IPS DF 4.7 (cell line): ENCODE measurements around the gene AK5.
"Not testable (repeated sequence)": the region's sequence is repeated elsewhere in the genome, so short reads cannot be mapped to it uniquely, and the experiment has no call there.

Experiments
- DNase-seq: peaks from one replicate; pipeline ENCODE4 v3.0.0-alpha.2; 2013; ENCODE audit warnings: low spot score; ENCODE audit errors: extremely low read depth

The AK5 gene

DNA sequence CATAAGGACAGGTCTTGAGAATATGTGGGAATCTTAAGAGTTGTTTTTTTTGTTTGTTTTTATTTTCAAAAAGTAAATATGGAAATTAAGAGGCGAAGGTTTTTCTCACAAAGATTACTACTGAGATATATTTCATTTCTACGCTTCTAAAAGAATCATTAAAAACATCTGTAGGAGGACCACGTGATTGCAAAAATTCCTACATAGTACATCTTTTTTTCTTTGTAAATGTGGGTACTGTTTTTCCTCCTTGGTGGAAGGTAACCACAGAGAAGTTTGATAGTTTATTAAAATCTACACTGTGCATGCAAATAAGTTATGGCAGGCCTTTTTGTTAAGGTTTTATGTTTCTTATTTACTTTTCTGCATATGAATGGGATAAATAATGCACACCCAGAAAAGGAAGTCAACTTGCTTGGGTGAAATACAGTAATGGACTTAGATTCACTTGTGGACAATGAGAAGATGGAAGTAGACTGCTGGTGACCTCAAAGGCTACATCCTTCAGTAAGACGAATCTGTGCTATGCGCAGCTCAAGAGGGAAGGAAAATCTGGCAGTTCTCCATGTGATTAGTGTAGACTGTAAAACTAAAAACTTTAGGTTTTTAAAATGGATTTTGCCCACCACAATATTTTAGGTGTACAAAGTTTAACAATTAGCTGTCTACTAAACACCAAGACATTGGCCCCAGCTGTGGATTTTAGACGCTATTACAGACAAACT lies 2.0 kb downstream of the AK5 start:
- no peak for DNase-seq

- no peak for DNase-seq
Measured at GRCh38 chr1:77287535-77287934, 5.7 kb downstream of the AK5 start.

DNA sequence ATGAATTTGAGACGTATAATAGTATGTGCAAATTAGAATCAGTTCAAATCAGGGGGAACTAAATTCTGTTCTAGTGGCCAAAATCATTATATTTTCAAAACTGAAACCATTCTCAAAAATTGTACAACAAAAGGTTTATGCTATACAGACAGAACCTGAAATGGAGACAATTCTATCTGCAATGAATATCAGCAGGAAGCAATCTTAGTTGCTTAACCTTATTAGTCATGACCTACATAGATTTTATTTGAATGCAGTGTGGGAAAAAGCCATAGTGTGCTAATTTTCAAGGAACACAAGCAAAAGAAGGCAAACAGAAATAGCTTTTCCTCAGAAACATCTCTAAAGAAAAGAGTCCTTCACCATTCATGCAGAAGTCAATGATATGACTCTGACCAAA lies 6.5 kb downstream of the AK5 start:
- no peak for DNase-seq

DNA sequence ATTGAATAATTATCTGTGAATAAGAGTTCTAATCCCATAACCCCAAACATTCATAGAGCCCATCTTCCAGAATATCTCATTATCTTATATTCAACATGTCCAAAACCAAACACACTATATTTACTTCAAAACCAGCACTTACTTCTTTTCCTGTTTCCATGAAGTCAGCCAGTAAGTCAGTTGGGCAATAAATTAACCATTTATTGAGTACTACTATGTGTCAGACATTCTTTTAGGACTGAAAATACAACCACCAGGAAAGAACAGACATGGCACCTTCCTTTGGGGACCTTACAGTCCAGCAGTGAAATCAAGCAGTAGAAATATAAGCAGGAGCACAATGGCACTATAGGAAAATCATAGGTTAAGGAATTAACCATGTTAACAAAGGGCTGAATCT lies 8.8 kb downstream of the AK5 start:
- no peak for DNase-seq

GRCh38 chr1:77292551-77292950 lies 10.7 kb downstream of the AK5 start:
- no peak for DNase-seq

DNA sequence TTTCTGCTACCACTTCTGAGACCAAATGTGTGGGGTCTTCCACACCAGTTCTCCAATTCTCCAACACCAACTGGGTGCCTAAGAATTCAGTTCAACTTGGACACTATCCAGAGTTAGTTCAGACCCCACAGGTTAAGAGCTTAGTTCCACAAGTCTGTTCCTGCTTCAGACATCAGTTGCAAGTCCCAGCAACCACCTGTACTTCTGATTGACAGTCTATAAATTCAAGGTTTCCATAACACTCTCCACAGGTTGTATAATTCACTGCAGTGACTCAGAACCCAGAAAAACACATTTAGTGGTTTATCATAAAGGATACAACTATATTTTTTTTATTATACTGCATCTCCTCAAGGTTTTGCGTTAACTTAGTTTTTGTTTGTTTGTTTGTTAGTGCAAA lies 18.7 kb downstream of the AK5 start:
- DNase-seq = no peak

DNA sequence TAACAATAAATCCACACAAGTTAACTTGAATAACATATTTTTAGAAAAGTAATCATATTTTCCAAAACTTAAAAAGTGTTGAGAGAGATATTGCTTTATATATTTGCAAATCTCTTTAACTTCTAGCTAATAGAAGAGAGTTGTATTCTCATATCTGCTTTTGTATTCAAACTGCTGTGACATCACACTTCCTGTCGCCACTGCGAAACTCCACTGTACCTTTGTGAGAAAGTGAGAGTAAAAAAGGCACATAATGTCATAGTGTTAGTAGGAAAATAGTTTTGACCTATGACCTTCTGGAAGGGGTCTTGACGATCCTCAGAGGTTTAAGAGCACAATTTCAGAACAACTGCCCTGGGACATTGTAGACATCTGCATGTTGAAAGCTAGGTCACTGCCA lies 21.6 kb downstream of the AK5 start:
- no peak for DNase-seq

DNA sequence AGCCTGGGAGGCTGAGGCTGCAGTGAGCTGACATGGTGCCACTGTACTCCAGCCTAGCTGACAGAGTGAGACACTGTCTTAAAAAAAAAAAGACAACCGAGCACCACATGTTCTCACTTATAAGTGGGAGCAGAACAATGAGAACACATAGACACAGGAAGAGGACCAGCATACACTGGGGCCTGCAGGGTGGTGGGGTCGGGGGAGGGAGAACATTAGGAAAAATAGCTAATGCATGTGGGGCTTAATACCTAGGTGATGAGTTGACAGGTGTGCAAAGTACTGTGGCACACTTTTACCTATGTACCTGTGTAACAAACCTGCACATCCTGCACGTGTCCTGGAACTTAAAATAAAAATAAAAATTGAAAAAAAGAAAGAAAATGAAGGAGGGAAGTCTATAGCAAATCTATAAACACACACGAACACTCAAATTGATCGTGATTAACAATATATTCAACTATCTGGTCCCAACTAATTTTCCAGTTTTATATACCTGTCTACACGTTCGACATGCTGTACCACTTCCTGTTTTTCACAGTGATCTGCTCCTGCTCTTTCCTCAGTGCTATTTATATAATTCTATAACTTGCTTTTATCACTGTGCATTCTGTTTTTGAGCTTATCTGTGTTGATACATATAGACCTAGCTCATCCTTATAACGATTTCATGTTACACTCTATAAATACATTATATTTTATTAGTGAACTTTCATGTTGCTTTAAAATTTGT lies 27.2 kb downstream of the AK5 start:
- DNase-seq = no peak

DNA sequence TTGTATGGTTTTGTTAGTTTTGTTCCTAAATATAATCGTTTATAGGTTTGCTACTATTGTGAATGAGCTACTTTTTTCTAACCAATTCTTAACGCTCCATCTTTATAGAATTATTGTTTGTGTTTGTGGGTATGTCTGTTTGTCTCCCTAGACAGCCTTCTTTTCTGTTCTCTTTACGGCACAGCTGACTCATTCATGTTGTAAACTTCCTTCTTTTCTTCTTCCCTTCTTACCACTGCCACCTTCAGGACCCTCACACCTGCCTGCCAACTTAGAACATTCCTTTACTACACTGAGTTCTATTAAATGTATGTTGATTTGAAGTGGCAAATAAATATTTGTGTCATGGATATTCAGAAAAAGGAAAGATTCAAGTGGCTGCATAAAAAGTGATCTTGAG lies 29.1 kb downstream of the AK5 start:
- no peak for DNase-seq

- not testable (repeated sequence) for DNase-seq
Measured at GRCh38 chr1:77312364-77312763, 30.5 kb downstream of the AK5 start.

GRCh38 chr1:77313491-77313890 lies 31.7 kb downstream of the AK5 start:
- DNase-seq = no peak

DNA sequence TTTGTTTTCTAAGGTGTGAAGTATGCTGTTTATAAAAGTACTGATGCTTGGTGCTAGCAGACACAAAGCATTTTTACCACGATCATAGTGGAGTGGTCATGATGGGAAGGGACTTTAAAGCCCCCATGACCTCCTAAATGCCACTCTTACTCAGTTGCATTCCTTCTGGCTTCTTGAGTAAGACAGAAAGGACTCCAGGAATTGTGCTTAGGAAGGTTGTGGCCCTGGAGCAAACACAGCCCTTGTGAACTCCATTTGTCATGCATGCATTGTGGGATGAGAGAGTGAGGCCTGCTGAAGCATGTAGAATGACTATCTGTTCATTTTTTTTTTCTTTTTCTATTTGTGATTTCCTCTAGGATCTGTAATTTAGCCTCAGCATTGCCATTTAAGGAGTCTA lies 34.2 kb downstream of the AK5 start:
- DNase-seq = no peak

- DNase-seq = no peak
Measured at GRCh38 chr1:77316966-77317365, 35.1 kb downstream of the AK5 start.

DNA sequence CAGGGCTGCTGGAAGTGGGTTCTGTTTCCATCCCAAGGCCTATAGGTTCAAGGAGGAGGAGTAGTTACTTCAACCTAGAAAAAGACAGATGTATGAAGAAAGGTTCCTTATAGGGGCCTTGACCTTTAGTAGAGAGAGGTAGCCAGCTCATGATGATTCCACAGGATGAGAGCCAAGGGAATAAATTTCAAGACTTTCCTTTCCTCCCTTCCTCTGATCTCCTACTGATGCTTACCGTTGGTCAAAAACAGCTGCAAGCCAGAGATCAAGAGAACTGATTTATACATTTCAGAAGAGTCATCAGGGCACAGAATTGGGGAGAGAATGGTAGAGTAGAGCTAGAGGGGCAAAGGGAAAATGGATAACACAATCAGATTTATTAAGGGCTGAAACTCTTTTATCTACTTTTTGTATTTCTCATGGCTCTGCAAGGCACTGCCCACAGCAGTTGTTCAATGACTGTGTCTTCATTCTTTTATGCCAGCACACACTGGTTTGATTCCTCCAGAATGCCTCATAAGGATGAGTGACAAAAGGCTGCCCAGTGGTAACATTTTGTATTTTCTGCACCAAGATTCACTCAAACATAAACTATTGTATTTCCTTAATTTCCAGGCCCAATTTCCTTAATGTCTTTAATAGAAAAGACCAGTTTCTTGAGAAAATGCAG lies 37.4 kb downstream of the AK5 start:
- DNase-seq = no peak

DNA sequence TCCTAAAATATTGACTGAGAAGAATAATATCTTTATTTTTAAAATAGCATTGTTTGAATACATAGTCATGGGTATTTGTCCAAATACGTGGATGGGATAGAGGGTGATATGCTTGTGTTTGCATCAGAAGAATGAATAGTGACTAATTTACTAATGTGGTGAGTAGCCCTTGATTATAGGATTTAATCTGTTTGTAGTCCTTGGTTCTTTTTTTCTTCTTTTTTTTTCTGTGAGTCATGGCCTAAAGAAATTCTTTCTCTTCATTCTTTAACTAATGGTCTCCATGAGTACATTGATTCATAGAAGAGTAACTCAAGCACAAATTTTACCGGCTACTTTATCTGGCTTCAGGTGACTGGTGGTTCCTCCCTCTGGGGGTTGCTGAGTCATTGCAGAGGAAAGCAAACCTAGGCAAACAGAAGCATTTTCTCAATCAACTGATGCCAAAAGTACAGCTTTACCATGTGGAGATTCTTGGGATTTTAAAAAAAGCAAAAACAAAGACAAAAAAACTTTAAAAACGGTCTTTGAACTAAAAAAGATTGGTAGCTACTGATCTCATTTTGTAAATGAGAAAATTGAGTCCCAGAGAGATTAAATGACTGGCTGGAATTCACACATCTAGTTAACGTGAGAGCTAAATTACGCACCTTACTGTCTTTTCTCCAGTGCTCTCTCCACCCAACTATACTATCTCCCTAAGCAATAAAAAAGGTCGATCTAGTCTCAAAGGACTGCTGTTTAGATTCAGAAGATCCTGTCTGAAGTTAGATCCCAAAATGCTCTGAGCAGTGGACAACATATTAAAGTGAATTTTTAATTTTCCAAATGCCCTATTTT lies 40.5 kb downstream of the AK5 start:
- DNase-seq = no peak

DNA sequence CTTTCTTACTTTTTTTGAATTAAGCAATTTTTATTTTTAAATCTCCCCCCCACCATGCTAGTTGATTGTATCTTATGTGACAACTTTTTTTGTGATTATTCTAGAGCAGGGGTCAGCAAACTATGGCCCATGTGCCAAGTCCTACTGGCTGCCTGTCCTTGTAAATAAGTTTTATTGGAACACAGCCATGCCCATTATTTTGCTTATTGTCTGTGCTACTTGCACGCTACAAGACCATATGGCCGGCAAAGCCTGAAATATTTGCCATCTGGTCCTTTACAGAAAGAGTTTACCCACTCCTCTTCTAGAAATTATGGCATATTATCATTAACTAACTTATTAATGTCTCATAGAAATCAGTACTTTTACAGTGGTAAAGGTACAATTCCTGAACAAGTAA lies 51.7 kb downstream of the AK5 start:
- no peak for DNase-seq

DNA sequence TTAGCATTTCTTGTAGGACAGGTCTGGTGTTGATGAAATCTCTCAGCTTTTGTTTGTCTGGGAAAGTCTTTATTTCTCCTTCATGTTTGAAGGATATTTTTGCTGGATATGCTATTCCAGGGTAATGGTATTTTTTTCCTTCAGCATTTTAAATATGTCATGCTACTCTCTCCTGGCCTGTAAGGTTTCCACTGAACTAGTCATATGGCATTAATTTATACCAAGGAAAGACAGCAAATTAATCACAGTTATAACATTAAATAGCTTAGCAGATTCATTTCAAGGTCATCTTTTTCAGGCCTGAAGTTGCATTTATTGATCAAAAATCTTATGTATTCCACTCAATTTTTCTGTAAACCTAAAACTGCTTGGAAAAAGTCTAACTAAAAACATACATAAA lies 54.9 kb downstream of the AK5 start:
- DNase-seq = no peak

- DNase-seq = no peak
Measured at GRCh38 chr1:77339326-77339725, 57.5 kb downstream of the AK5 start.

- no peak for DNase-seq
Measured at GRCh38 chr1:77341195-77341594, 59.4 kb downstream of the AK5 start.

- DNase-seq = no peak
Measured at GRCh38 chr1:77342745-77343144, 60.9 kb downstream of the AK5 start.

DNA sequence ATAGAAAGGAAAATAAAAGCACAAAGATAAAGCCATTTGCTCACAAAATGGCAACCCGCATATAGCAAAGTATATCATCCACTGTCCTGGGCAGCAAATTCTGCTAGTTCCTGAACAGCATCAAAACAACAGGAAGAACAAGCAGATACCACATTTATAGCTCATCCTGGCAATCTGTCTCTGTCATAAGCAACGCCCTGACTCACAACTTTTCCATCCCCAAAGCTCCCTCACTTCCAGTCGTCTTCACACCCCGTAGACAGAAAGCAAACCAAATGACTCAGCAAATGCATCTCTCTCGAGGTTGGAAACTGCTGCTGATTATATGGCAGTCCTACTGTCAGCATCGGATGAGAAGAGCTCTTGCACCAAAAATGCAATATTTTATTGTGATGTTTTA lies 65.8 kb downstream of the AK5 start:
- peak; percentile 3 for DNase-seq

GRCh38 chr1:77348549-77348948 lies 66.7 kb downstream of the AK5 start:
- no peak for DNase-seq
